Measurements from ENCODE around the gene SP4.

The SP4 gene

DNA sequence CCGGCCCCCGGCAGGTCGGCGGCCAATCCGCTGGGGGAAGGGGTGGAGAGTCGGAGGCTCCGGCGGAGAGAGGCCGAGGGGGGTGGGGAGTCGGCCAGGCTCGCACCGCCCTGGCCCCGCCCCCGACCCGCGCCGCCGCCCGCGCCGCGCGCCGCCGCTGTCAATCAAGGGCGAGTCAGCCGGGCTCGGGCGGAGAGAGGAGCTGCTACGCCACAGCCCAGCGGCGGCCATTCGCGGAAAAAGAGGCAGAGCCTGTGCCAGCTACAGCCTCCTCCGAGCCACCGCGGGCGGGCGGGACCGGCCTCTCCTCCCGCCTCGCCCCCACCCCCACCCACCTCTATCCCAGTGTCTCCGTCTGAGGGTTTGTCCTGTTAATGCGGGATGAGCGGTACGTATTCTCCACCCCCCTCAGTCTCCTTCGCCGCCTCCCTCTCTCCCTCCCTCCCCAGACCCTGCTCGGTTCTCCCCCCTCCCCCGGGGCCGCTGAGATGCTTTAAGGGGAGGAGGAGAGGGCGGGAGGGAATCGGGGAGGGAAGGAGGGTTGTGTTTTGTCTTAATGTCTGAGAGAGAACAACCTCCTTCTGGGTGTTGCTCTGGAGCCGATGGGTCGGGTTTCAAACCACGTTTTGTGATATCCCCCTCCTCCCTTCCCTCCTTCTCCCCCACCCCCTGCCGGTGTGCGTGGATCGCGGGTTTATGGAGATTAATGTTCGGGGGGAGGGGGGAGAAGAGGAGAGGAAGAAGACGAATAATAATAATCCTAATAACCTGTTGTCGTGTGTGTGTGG, at the start of gene SP4:
Gene SP4 (plus strand): TSS at position 213 of the 788 bp plus-strand sequence. CDS start 169 bp downstream, at position 382.
- H3K36me3 ChIP-seq (ENCODE audit: control insufficient read depth, insufficient read depth, low read length), result no peaks in the 10 kb centered on the region
- no peaks in the 10 kb centered on the region for H3K27me3 ChIP-seq (ENCODE audit: control insufficient read depth, insufficient read depth, low read length)
- H3K4me3 ChIP-seq (ENCODE audit: low read depth, low read length), result peak within 1 kb of the TSS; percentile 84
- H3K9ac ChIP-seq (ENCODE audit: low read depth, low read length), result peak within 1 kb of the TSS; percentile 89
- no peaks in the 10 kb centered on the region for H3K9me3 ChIP-seq (ENCODE audit: control insufficient read depth, insufficient read depth, low read length)
- peaks cover 21% of the 10 kb centered on the region for H3K4me1 ChIP-seq (ENCODE audit: control insufficient read depth, insufficient read depth, low read length)

DNA sequence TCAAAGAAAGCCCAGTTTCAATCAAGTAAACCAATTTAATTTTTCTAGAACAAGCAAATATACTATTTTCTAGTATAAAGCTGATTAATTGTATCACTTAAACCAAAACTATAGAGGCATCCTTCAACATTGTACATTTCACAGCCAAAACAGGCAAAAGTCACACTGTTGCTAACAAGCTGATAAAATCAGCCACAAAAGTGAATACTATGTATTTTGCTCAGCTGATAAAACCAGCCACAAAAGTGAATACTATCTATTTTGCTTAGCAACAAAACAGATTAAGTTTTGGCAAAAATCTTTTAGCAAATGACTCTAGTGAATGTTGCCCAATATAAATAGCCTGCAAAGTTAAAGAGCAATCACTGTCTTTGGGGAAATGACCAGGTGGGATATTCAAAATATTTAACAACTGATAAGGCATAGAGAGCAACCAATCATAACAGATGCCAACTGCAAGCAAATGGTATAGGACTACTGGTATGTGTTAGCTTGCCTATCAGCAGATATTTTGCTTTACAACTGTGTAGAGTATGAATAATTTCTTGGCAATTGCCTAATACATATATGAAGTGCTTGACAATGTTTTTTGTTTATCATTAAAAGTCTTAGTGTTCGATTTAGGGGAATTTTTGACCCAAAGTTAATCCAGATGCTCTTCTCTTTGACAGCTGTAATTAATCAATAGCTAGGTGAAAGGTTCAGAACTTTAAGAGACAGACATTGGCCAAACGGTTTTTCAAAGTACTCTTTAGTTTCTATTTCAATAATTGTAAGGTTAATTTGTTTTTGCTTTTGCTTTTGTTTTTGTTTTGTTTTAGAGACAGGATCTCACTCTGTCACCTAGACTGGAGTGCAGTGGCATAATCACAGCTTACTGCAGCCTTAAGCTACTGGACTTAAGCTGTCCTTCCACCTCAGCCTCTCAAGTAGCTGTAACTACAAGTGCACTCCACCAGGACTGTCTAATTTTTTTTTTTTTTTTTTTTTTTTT, 44.4 kb upstream of the SP4 start:
- no peak overlapping the region for H3K4me3 ChIP-seq (ENCODE audit: low read depth, low read length)

DNA sequence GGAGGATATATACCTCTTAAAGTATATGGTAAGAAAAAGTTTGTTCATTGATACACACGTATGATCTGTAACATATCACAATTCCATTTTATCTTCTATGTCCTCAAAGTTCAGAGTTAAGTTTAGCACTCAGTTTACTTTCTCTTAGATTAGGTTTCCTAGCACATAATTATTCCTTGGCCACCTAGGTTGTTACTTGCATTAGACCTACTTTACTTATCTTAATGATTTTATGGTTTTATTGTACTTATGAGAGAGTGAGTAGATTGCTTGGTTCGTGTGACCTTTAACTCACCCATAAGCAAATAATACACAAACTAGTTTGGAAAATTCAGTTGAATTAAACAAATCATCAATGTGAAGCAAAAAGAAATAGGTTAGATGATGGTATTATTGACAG, 33.9 kb upstream of the SP4 start:
- H3K9ac ChIP-seq (ENCODE audit: low read depth, low read length), result no peak overlapping the region

More for the DNA sequence above, 44.4 kb upstream of the SP4 start:
- Histone ChIP-seq H3K27me3 (ENCODE audit: control insufficient read depth, insufficient read depth, low read length) (no peaks in the 10 kb centered on the region), H3K4me1 (ENCODE audit: control insufficient read depth, insufficient read depth, low read length) (peaks cover 1% of the 10 kb centered on the region), H3K36me3 (ENCODE audit: control insufficient read depth, insufficient read depth, low read length) (no peaks in the 10 kb centered on the region), H3K9ac (ENCODE audit: low read depth, low read length) (no peak overlapping the region), H3K9me3 (ENCODE audit: control insufficient read depth, insufficient read depth, low read length) (no peaks in the 10 kb centered on the region)

DNA sequence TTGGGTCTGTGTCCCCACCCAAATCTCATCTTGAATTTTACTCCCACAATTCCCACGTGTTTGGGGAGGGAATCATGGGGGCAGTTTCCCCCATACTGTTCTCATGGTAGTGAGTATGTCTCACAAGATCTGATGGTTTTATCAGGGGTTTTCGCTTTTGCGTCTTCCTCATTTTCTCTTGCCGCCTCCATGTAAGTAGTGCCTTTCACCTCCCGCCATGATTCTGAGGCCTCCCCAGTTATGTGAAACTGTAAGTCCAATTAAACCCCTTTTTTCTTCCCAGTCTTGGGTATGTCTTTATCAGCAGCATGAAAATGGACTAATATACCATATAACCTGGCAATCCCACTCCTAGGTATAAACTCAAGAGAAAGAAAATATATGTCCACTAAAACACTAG, 25.9 kb upstream of the SP4 start:
- no peak overlapping the region for H3K9ac ChIP-seq (ENCODE audit: low read depth, low read length)
- no peaks in the 10 kb centered on the region for H3K27me3 ChIP-seq (ENCODE audit: control insufficient read depth, insufficient read depth, low read length)
- no peak overlapping the region for H3K4me3 ChIP-seq (ENCODE audit: low read depth, low read length)
- H3K9me3 ChIP-seq (ENCODE audit: control insufficient read depth, insufficient read depth, low read length), result peaks cover 4% of the 10 kb centered on the region
- H3K36me3 ChIP-seq (ENCODE audit: control insufficient read depth, insufficient read depth, low read length), result no peaks in the 10 kb centered on the region
- H3K4me1 ChIP-seq (ENCODE audit: control insufficient read depth, insufficient read depth, low read length), result no peaks in the 10 kb centered on the region

More for the DNA sequence above, 33.9 kb upstream of the SP4 start:
- Histone ChIP-seq H3K36me3 (ENCODE audit: control insufficient read depth, insufficient read depth, low read length) (no peaks in the 10 kb centered on the region), H3K9me3 (ENCODE audit: control insufficient read depth, insufficient read depth, low read length) (no peaks in the 10 kb centered on the region), H3K4me3 (ENCODE audit: low read depth, low read length) (no peak overlapping the region), H3K27me3 (ENCODE audit: control insufficient read depth, insufficient read depth, low read length) (no peaks in the 10 kb centered on the region), H3K4me1 (ENCODE audit: control insufficient read depth, insufficient read depth, low read length) (peaks cover under 1% of the 10 kb centered on the region)

DNA sequence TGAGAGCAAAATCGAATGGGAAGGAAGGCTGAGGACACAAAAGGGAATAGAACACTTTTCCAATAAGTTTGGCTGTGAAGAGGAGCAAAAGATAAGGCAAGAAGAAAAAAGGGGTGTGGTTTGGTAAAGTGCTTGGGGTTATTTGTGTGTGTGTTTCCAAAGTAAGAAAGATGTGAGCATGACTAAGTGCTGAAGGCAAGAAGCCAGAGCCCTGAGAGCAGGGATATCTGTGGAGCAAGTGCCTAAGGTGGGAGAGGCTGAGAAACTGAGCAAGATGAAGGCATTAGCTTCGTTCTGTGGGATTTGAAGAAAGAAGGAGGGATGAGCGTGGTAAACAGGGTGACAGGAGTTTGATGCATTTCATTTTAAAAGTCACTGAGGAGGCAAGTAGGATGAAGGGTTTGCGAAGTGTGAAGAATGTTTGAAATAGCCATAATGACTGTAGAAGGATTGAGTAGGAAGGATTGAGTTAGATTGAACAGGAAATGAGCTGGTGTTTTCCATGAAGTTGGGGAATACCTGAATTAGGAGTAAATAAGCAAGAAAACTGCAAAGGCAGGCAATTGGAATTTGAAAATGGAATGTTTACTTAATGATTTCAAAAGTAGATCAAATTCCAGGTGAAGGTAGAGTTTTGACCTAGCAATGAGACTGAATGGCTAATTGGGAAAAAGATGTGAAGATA, 19.9 kb upstream of the SP4 start:
- Histone ChIP-seq H3K4me3 (ENCODE audit: low read depth, low read length) (no peak overlapping the region), H3K27me3 (ENCODE audit: control insufficient read depth, insufficient read depth, low read length) (no peaks in the 10 kb centered on the region), H3K9me3 (ENCODE audit: control insufficient read depth, insufficient read depth, low read length) (peaks cover 3% of the 10 kb centered on the region), H3K36me3 (ENCODE audit: control insufficient read depth, insufficient read depth, low read length) (no peaks in the 10 kb centered on the region), H3K9ac (ENCODE audit: low read depth, low read length) (no peak overlapping the region), H3K4me1 (ENCODE audit: control insufficient read depth, insufficient read depth, low read length) (peaks cover 7% of the 10 kb centered on the region)

DNA sequence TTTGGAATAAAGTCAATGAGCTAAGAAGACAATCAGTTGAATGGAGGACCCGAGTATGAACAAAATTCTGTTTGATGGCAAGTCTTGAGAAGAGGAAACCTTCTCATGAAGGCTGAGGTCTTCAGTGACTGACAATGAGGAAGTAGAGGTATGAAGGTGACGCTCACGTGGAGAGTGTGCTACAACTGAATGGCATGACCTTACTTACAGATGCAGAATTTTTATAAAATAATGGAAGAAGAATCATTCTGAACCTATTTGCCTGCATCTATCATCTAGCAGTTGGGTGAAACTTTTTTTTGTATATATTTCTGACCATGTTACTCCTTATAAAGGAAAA, 19.4 kb upstream of the SP4 start:
- H3K9ac ChIP-seq (ENCODE audit: low read depth, low read length), result no peak overlapping the region
- no peaks in the 10 kb centered on the region for H3K36me3 ChIP-seq (ENCODE audit: control insufficient read depth, insufficient read depth, low read length)
- no peaks in the 10 kb centered on the region for H3K9me3 ChIP-seq (ENCODE audit: control insufficient read depth, insufficient read depth, low read length)
- H3K4me3 ChIP-seq (ENCODE audit: low read depth, low read length), result no peak overlapping the region
- no peaks in the 10 kb centered on the region for H3K27me3 ChIP-seq (ENCODE audit: control insufficient read depth, insufficient read depth, low read length)
- H3K4me1 ChIP-seq (ENCODE audit: control insufficient read depth, insufficient read depth, low read length), result peaks cover 7% of the 10 kb centered on the region

DNA sequence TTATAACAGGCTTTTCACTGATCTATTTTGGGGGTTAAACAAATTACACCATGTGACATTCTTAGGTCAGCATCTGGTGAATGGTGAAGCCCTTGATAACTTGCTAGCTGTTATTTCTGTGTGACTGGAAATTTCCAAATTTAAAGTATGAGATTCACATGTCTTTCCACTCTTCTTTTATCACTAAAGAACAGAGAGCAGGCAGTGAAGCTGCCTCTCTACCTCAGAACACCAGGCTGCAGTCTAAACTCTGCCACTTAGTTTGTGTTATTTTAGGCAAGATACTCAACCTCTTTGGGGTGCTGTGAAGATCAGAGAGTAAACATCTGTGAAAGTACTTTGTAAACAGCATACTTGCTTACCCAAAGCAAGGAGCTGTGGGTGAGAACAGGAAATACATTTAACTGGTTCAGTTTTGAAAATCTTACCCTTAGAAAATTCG, 15.5 kb upstream of the SP4 start:
- H3K4me1 ChIP-seq (ENCODE audit: control insufficient read depth, insufficient read depth, low read length), result peaks cover 7% of the 10 kb centered on the region
- H3K4me3 ChIP-seq (ENCODE audit: low read depth, low read length), result no peak overlapping the region
- no peaks in the 10 kb centered on the region for H3K27me3 ChIP-seq (ENCODE audit: control insufficient read depth, insufficient read depth, low read length)
- no peaks in the 10 kb centered on the region for H3K9me3 ChIP-seq (ENCODE audit: control insufficient read depth, insufficient read depth, low read length)
- H3K36me3 ChIP-seq (ENCODE audit: control insufficient read depth, insufficient read depth, low read length), result no peaks in the 10 kb centered on the region
- no peak overlapping the region for H3K9ac ChIP-seq (ENCODE audit: low read depth, low read length)

DNA sequence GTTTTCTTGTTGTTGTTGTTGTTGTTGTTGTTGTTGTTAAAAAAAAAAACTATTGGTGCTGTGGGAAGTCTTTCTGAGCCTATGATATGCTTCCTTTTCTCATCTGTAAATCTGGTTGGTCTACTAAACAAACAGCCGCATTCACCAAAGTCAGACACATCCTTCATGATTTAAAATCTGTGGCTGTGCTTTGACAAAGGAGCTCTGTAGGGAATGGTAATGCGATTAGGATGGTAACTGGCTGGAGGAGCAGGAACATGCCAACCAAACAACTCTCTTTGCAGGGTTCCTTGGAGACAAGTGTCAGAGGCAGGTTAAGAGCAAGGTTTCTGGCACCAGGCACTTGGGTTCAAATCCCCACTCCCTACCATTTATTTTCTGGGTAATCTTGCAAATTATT, 14.9 kb upstream of the SP4 start:
- Histone ChIP-seq H3K36me3 (ENCODE audit: control insufficient read depth, insufficient read depth, low read length) (no peaks in the 10 kb centered on the region), H3K9me3 (ENCODE audit: control insufficient read depth, insufficient read depth, low read length) (no peaks in the 10 kb centered on the region), H3K27me3 (ENCODE audit: control insufficient read depth, insufficient read depth, low read length) (no peaks in the 10 kb centered on the region), H3K4me3 (ENCODE audit: low read depth, low read length) (no peak overlapping the region), H3K9ac (ENCODE audit: low read depth, low read length) (no peak overlapping the region), H3K4me1 (ENCODE audit: control insufficient read depth, insufficient read depth, low read length) (peaks cover 7% of the 10 kb centered on the region)

DNA sequence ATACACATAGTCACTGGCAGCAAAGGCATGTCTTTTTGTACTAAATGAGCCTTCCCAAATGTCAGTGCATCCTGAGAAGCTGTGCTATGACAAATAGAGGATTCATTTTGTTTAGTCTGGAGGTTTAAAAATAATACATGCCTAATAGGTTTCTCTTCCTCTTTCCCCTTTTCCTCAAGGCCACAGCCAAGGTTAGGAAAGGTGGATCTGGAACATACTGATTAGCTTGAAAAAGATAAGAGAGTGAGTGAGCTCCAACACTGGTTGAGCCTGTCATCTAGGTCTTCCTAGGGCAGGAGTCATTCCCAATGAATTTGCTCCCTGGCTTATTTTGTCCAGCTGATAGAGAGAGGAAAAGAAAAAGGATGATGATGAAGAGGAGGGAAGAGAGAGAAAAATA, 14.4 kb upstream of the SP4 start:
- Histone ChIP-seq H3K27me3 (ENCODE audit: control insufficient read depth, insufficient read depth, low read length) (no peaks in the 10 kb centered on the region), H3K4me3 (ENCODE audit: low read depth, low read length) (no peak overlapping the region), H3K9me3 (ENCODE audit: control insufficient read depth, insufficient read depth, low read length) (no peaks in the 10 kb centered on the region), H3K36me3 (ENCODE audit: control insufficient read depth, insufficient read depth, low read length) (no peaks in the 10 kb centered on the region), H3K4me1 (ENCODE audit: control insufficient read depth, insufficient read depth, low read length) (peaks cover 7% of the 10 kb centered on the region), H3K9ac (ENCODE audit: low read depth, low read length) (no peak overlapping the region)

DNA sequence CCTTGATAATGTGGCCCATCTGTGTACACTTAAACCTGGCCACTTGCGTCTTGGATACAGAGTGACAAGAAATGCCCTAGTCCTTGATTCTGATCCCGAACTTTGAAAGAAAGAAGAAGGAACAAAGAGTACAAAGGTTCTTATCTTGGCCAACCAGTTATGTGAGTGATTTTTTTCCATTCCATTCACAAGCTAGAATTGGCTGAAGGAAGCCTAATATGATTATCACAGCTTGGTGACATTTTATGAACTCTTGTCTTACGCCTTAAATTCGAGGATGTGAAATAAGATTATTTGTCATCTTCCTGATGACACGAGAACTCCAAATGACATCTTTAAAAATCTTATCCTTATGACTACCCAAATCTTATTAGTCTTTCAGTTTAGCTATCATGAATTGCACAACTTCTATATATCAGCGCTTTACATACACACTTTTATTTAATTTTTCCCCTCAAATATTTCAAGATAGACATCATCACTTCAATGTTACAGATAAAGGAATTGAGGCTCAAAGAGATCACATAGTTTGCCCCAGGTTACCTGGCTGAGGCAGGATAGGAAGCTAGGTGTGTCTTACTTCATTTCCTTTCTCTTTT, 13.0 kb upstream of the SP4 start:
- Histone ChIP-seq H3K4me3 (ENCODE audit: low read depth, low read length) (no peak overlapping the region), H3K9me3 (ENCODE audit: control insufficient read depth, insufficient read depth, low read length) (no peaks in the 10 kb centered on the region), H3K9ac (ENCODE audit: low read depth, low read length) (no peak overlapping the region), H3K36me3 (ENCODE audit: control insufficient read depth, insufficient read depth, low read length) (no peaks in the 10 kb centered on the region), H3K27me3 (ENCODE audit: control insufficient read depth, insufficient read depth, low read length) (no peaks in the 10 kb centered on the region), H3K4me1 (ENCODE audit: control insufficient read depth, insufficient read depth, low read length) (peaks cover 7% of the 10 kb centered on the region)

DNA sequence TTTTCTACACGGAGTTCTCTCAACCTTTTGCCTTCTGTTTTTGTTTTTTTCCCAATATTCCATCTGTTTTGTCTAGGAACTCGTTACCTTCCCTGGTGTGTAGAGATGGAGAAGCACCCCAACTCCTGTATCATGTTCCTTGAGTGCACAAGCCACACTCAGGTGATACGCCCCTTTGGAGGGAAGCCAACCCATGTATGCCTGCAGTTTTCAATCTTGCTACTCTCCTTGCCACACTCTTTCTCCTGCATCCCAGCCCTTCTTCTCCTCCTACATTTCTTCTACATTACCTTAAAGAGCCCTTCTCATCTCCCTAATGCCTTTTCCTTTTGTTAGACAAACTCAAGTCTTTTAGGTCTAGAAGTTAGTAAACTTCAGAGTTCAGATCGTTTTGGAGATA, 10.2 kb upstream of the SP4 start:
- Histone ChIP-seq H3K27me3 (ENCODE audit: control insufficient read depth, insufficient read depth, low read length) (no peaks in the 10 kb centered on the region), H3K4me1 (ENCODE audit: control insufficient read depth, insufficient read depth, low read length) (peaks cover 3% of the 10 kb centered on the region), H3K4me3 (ENCODE audit: low read depth, low read length) (no peak overlapping the region), H3K9me3 (ENCODE audit: control insufficient read depth, insufficient read depth, low read length) (no peaks in the 10 kb centered on the region), H3K36me3 (ENCODE audit: control insufficient read depth, insufficient read depth, low read length) (no peaks in the 10 kb centered on the region), H3K9ac (ENCODE audit: low read depth, low read length) (no peak overlapping the region)

Data from iPS-15b (cell line).